HK-2 (cell line): ENCODE results near the gene KCNN2.

Experiments
- DNase-seq: peaks from one replicate; pipeline ENCODE4 v3.0.0-alpha.2; 2018; ENCODE audit not compliant: unreplicated experiment

KCNN2 gene

GRCh38 chr5:114362977-114363761, 1.3 kb downstream of the KCNN2 start:
- DNase-seq = no peak

DNA sequence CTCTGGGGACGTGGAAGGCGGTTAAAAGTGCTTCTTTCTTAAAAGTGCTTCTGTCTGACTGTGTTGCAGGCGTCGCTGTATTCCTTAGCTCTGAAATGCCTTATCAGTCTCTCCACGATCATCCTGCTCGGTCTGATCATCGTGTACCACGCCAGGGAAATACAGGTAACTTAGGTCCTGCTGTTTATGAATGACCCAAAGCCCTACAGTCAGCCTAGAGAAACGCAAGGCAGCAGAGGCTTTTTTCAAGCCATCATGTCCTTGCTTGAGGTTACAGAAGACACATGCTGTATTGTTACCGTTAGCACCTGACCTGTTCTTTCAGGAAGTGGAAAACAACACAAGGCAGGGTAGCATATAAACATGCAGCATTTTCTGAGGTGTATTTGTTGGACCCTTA, 2.0 kb downstream of the KCNN2 start:
- no peak for DNase-seq

DNA sequence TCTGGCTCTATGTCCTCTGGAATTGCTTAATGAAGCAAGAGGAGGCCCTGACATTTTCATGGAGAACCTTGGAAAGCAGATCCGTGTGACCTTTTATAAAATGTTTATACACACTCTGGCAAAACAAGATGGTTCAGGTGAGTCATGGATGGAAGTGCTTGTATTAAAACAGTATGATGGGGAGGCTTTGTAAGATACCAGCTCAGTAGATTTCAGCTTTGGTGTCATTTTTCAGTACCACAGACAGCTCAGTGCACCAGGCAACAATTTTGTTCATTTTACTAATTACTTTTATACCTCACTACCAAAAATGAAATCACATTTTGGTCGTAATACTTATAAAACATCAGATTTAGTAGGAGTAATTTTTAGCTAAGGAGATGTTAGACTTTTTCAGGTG, 5.2 kb downstream of the KCNN2 start:
- no peak for DNase-seq

DNA sequence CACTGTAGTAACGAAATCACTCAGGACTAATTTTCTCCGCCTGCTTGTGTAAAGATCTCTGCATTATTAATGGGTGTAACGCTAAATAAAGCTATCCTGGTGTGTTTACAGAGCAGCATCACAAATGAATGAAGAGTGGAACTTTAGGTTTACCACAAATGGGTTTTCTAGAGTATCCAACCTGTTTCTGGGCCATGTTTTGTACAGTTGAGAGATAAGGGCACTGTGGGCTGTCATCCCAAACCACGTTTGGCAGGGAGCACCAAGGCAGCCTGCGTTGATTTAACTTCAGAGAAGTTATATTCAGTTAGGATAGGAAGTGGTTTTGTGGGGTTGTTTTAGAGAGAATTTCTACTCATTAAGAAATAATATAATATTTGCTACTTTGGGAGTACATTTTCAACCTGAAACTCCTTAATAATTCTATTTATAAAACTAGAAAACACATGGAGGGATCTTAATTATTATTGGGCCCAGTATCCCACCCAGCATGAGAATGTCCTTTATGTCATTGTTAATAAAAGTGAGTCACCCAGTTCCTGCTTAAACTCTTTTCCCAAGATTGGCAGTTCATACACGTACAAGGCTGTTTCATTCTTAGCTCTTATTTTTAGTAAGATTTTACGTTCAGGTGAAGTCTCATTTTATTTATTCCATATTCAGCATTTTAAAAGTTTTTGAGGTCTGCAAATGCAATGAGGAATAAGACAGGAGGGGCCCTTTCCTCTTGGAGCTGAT, 8.0 kb downstream of the KCNN2 start:
- no peak for DNase-seq

DNA sequence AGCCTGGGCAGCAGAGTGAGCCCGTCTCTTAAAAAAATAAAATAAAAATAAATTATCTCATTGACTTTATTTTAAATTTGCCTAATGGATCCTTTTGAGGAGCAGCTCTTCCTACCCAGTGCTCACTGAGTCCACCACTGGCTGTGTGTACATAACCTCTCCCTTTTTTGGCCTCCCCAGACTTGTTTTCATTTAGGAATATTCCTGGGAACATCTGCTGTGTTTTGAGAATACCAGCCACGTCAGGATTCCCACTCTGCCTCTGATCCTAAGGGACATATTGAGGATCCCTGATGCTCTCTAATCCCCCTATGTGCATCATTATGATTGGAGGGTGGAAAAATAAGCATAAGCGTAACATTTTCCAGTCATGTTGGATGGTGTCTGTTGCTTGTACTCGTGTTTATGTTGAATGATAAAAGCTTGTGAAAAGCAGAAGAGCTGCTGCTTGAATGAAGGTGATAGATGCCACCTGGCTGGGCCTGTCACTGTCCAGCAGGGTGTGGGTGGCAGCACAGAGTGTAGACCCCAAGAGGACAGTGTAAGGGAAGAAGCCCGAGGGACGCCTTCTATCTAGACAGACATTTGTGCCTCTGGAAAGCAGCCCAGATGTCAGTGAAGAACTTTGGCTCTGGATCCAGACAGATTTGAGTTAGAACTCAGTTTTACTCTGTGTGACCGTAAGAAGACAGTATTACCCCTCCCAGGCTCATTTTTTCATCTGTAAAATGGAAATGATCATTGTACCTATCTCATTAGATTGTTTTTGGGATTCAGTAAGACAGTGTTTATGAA, 15.4 kb downstream of the KCNN2 start:
- DNase-seq = no peak

- no peak for DNase-seq
Observed at GRCh38 chr5:114377946-114378345, 16.1 kb downstream of the KCNN2 start.

DNA sequence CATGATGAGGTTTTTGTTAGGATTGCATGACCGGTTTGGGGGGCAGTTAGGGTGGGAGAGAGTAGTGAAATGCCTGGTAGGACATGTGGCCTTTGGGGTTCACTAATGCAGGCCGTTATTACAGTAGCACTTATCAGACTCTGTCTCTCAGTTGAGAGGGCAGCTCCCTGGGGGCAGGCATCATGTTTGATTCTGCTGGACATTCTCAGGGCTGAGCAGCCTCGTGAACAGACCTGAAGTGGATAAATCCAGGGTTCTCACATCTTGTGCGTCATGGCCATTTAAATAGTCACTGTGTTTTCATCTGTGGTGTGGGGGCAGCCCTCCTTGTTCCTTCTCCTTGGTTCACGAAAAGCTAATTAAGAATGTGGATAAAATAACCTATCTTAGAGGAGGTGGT, 18.9 kb downstream of the KCNN2 start:
- DNase-seq = no peak

- DNase-seq = no peak
Observed at GRCh38 chr5:114387433-114387832, 25.6 kb downstream of the KCNN2 start.

DNA sequence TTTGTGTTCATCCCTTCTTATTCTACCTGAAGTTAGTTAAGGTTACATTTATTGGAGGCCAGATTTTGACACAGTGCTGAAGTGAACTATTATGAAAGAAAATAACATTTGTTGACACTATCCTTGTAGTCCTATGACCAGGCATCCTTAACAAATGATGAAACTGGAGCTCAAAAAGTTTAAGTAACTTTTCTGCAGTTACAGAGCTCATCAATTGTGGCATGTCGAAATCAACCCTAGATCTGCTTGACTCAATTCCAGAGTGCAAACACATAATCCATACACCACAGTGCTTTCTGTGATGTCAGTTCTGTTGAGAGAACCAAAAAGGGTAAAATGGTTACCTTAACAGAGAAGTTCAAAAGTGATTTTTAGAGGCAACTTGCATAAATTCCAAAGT, 28.6 kb downstream of the KCNN2 start:
- DNase-seq = no peak

DNA sequence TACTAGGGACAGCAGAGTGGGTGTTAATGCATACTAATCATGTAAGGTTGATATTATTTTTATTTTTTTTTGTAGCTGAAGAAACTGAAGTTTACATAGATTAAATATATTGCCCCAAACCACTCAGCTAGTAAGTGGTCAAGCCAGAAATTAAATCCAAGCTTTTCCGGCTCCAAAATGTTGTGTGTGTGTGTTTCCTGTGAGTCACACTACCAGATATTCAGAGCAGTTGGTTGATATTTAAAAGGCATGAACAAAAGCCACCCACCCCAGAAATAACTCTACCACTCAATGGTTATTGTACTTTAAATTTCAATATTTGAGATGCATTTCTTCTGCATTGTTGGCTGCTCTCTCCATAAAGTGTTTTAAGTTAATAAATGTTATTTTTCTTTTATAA, 29.5 kb downstream of the KCNN2 start:
- DNase-seq = no peak

DNA sequence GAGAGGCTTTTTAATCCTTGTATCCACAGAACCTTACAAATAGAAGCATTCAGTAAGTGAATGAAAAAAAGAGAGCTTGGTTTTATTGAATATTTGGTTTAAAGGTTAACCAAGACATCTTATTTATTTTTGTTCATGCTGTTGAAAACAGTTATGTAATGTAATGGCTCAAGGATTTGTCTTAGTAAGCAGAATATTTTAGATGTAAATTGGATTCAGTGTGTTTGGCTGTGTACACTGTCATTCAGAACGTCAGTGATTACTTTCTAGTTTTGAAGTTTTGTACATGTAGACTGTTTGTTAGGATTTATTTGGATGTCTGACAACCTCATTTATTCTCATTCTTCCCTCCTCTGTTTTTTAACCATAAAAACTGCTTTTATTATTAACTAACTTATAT, 31.3 kb downstream of the KCNN2 start:
- no peak for DNase-seq

DNA sequence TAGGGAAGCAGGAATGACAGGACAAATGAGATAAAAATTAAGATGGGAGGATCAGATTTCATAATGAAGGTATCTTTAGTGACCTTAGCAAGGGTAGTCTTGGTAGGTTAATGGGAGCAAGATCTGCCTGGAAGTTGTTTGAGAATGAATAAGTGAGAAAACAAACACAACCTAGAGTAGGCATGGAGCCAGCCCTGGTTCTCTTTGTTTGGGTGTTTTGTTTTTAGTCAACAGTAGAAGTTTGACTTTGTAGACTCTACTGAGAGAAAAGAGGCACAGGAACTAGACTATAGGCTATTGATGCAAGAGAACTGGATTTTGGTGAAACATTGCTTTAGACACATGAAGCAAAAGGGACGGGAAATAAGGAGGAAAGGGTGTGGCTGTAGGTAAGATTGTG, 40.3 kb downstream of the KCNN2 start:
- no peak for DNase-seq

- DNase-seq = no peak
Observed at GRCh38 chr5:114407783-114408182, 45.9 kb downstream of the KCNN2 start.

DNA sequence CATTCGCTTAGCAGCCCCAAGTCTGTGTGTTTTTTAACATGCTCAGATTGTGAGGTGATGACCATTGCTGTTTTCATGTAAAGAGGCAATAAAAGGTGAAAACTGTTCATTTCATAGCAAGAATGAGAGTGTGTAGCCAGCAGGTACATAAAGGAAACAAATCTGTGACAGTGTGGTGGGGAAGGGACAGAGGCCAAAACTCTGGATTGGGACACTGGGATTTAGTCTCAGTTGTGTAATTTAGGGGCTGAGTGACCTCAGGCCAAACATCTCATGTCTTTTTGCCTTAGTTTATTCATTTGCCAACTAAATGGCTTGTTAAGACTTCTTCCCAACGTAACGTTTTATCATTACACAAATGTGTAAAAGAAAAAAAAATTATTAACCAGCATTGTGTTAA, 47.0 kb downstream of the KCNN2 start:
- DNase-seq = no peak

DNA sequence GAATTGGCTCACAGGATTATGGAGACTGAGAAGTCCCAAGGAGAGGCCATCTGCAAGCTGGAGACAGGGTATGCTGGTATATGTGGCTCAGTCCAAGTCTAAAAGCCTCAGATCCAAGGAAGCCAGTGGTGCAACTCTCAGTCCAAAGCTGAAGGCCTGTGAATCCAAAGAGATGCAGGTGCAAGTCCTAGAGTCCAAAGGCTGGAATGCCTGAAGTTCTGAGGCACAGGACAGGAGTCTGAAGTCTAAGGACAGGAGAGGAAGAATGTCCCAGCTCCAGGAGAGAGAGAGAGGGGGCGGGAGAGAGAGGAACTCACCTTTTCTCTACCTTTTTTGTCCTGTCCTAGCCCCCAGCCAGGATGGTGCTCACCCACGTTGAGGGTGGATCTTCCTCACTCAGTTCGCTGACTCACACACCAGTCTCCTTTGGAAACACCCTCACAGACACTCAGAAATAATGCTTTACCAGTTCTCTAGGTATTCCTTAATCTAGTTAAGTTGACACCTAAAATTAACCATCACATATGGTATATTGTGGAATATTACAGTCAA, 49.6 kb downstream of the KCNN2 start:
- no peak for DNase-seq

DNA sequence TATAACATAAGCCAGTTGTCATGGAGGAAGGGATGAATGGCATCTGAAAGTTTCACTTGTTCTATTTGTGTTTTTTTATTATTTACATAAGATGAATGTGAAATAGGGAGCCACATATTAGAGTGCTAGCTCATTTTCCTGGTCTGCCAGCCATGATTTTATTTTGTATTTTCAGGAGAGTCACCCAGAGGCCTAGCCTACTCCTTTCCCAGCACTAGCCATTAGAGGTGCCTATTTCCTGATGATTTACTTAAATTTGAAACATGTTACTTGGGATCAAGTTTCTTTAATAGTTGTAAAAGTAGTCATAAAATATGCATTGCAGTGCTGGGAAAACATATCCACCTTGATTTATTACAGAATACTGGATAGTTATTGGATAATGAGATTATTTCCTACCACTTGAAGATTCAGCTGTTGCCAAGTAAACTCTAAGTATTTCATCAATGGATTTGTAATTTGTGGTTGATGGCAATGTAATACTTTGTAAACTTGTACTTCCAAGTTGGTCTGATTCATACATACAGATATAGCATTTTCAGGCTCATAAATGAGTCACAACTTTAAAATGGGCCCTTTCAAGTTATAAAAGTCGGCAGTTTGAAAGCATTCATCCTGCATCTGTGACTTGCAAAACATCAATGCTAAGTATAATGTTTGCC, 50.8 kb downstream of the KCNN2 start:
- no peak for DNase-seq

DNA sequence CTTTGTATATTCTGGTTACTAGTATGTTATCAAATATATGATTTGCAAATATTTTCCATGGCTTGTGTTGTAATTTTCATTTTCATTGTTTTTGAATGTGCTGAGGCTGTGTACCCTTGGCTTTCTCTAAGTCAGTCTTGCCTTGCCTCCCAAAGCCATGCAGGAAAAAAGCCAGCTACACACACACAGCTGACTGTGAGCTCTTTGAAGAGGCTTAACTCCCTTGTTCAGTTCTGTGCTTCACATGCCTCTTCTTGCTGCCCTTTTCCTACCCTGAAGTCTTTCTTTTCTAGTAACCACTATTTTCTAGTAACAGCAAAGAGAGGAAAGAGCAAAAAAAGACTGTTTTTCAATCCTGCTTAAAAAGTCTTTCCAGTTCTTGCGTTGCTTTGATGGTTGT, 53.9 kb downstream of the KCNN2 start:
- no peak for DNase-seq

DNA sequence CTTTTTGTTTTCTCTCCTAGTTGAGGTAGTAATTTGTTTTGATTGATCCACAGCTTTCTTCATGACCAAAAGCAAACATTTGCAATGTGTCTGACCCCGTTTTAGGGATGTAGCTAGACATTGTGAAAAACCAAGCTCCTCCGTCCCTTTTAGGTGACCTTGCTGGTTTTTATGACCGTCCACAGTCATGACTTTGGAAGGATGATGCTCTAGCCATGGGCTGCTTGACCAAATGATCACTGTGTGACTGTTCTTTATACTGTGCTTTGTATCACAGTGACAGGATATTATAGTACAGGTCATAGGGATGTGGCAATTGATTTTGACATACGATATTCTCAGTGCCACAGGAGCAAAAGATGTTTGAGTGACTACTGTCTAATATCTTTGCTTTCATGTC, 54.4 kb downstream of the KCNN2 start:
- no peak for DNase-seq

DNA sequence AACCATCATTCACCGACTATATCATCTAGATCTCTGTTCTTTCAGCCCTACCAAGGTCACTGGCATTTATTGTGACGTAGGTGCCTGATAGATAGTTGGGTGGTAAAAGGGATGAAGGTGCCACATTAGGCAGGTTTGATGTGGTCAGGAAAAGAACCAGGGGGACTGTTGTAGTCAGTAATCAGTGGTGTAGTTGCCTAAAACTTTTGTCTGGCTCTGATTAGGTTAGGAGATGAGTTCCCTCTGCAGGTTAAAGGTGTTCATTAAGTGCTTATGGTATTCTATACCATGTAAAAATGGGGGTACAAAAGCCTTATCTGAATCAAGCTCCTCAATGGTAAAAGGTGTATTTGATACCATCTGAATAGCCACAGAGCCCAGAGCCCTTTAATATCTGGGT, 55.6 kb downstream of the KCNN2 start:
- no peak for DNase-seq

DNA sequence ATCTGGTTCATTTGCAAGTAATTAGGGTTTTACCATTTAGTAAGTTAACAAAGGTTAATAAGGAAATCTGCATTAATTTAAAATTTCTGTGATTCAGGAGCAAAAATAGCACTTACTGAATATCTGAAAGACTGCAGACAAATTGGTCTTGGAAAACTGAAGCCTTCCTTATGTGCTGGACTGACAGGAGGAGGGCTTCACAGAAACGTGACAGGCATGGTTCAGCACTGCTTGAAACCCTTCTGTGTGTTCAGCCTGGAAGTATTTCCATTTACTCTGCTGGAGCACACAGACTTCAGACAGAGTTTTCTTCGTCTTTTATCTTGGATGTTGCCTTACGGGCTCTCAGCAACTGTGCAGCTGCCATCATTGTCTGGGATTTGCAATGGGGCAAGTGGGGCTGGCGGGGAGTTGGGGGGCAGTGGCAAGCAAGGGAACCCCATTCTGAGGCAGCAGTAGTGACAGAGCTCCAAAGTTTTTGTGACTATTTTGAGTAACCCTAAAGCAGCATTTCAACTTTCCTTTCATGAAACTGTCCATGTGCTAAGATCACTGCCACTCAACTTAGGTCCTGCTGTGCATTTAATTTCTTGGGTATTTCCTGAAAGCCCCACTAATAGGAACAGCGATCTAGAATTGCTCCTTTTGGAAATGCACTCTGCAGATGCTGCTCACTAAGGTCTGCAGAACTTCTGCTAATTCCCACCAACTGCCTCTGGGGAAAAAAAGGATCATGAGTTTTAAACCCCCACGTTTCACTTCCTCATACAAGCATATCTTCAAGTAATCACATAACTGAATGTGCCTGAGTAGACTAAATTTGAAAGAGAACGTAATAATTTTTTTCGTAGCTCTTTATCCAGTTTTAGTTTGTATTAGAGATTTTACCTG, 56.6 kb downstream of the KCNN2 start:
- DNase-seq = no peak

DNA sequence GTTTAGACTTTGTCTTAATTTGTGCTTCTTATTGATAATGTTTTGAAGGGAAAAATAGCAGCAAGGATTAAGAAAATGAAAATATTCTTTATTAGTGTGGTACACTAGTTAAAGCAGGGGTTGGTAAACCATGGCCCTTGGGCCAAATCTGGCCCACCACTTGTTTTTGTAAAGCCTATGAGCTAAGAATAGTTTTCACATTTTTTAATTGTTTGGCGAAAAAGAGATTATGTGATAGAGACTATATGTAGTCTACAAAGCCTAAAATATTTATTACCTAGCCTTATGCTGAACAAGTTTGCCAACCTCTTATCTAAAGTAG, 57.2 kb downstream of the KCNN2 start:
- no peak for DNase-seq
